ENCODE measurements around the gene MAD1L1. TPM values are rescaled to one million over a fixed set of nuclear protein-coding genes. Genes with fewer than 3 reads are reported as not detected.

MAD1L1 gene
- total and polyA plus RNA-seq, 7 experiments from 2014 or later = 112 to 314 (median 136) TPM

- ChIA-PET CTCF (no interaction called here), POLR2A (no interaction called here)
- Mint-ChIP-seq H3K4me3 (peak overlapping the region in 2 of 10 donors; percentile 28 to 69), H3K36me3 (peaks cover 4 to 41% (median 19%) of the 10 kb centered on the region in 5 donors), H3K4me1 (peaks cover 11 to 48% (median 26%) of the 10 kb centered on the region in 7 donors), H3K9me3 (peaks cover 0 to 12% (median 0%) of the 10 kb centered on the region in 11 donors), H3K27ac (peak overlapping the region in 2 of 9 donors; percentile 17 to 82), H3K27me3 (no peaks in the 10 kb centered on the region)
- H3K27me3 ChIP-seq (ENCODE audit: control insufficient read depth in 2 of 2, insufficient read depth in 2 of 2, low read length in 2 of 2) = no peaks in the 10 kb centered on the region
- no peak overlapping the region for H3K4me3 ChIP-seq (ENCODE audit: low read length)
- H3K4me1 ChIP-seq (ENCODE audit: control insufficient read depth in 2 of 2, insufficient read depth in 2 of 2, low read length in 2 of 2) = no peaks in the 10 kb centered on the region
- no peaks in the 10 kb centered on the region for H3K9me3 ChIP-seq (ENCODE audit: control insufficient read depth in 2 of 3, low read length in 3 of 3)
- ATAC-seq (no peak), DNase-seq (no peak)
- intact Hi-C loops (cut with micrococcal nuclease) = no loop called here
- no peak overlapping the region for H3K27ac ChIP-seq (ENCODE audit: low read depth, low read length)
- H3K36me3 ChIP-seq (ENCODE audit: control insufficient read depth in 2 of 3, insufficient read depth in 3 of 3, low read length in 3 of 3) = peaks cover 0 to 78% (median 7%) of the 10 kb centered on the region in 3 experiments
These were observed 344.3 kb downstream of the MAD1L1 start for GRCh38 chr7:1888425-1888824.

- Histone ChIP-seq H3K4me3 (ENCODE audit: low read length) (no peak overlapping the region), H3K9me3 (ENCODE audit: control insufficient read depth in 2 of 3, low read length in 3 of 3) (no peaks in the 10 kb centered on the region), H3K4me1 (ENCODE audit: control insufficient read depth in 2 of 2, insufficient read depth in 2 of 2, low read length in 2 of 2) (no peaks in the 10 kb centered on the region), H3K27me3 (ENCODE audit: control insufficient read depth in 2 of 2, insufficient read depth in 2 of 2, low read length in 2 of 2) (no peaks in the 10 kb centered on the region), H3K36me3 (ENCODE audit: control insufficient read depth in 2 of 3, insufficient read depth in 3 of 3, low read length in 3 of 3) (peaks cover 0 to 66% (median 7%) of the 10 kb centered on the region in 3 experiments), H3K27ac (ENCODE audit: low read depth, low read length) (no peak overlapping the region)
- H3K4me3 Mint-ChIP-seq = no peak overlapping the region
- intact Hi-C loops (cut with micrococcal nuclease) = no loop called here
- peaks cover 0 to 12% (median 0%) of the 10 kb centered on the region in 11 donors for H3K9me3 Mint-ChIP-seq
- H3K36me3 Mint-ChIP-seq = peaks cover 4 to 41% (median 19%) of the 10 kb centered on the region in 5 donors
- ChIA-PET CTCF (no interaction called here), POLR2A (no interaction called here)
- no peaks in the 10 kb centered on the region for H3K27me3 Mint-ChIP-seq
- ATAC-seq = no peak
- DNase-seq = no peak
- H3K4me1 Mint-ChIP-seq = peaks cover 16 to 58% (median 35%) of the 10 kb centered on the region in 7 donors
- peak overlapping the region in 2 of 9 donors; percentile 25 to 45 for H3K27ac Mint-ChIP-seq
These were observed 345.5 kb downstream of the MAD1L1 start for GRCh38 chr7:1887251-1887650.

- H3K4me3 ChIP-seq (ENCODE audit: low read length) = no peak overlapping the region
- H3K9me3 ChIP-seq (ENCODE audit: control insufficient read depth in 2 of 3, low read length in 3 of 3) = no peaks in the 10 kb centered on the region
- no peaks in the 10 kb centered on the region for H3K27me3 Mint-ChIP-seq
- intact Hi-C loops (cut with micrococcal nuclease) = no loop called here
- H3K27me3 ChIP-seq (ENCODE audit: control insufficient read depth in 2 of 2, insufficient read depth in 2 of 2, low read length in 2 of 2) = no peaks in the 10 kb centered on the region
- no peak overlapping the region for H3K4me3 Mint-ChIP-seq
- peaks cover 0 to 40% (median 21%) of the 10 kb centered on the region in 5 donors for H3K36me3 Mint-ChIP-seq
- no peak overlapping the region for H3K27ac ChIP-seq (ENCODE audit: low read depth, low read length)
- ATAC-seq (no peak), DNase-seq (no peak)
- peaks cover 12 to 59% (median 38%) of the 10 kb centered on the region in 7 donors for H3K4me1 Mint-ChIP-seq
- ChIA-PET CTCF (no interaction called here), POLR2A (no interaction called here)
- no peaks in the 10 kb centered on the region for H3K4me1 ChIP-seq (ENCODE audit: control insufficient read depth in 2 of 2, insufficient read depth in 2 of 2, low read length in 2 of 2)
- H3K27ac Mint-ChIP-seq = no peak overlapping the region
- H3K9me3 Mint-ChIP-seq = peaks cover 0 to 12% (median 0%) of the 10 kb centered on the region in 11 donors
- H3K36me3 ChIP-seq (ENCODE audit: control insufficient read depth in 2 of 3, insufficient read depth in 3 of 3, low read length in 3 of 3) = peaks cover 0 to 70% (median 7%) of the 10 kb centered on the region in 3 experiments
These were observed 346.2 kb downstream of the MAD1L1 start for GRCh38 chr7:1886361-1887064.

GRCh38 chr7:1885465-1886226, 347.1 kb downstream of the MAD1L1 start:
- no peak overlapping the region for H3K27ac ChIP-seq (ENCODE audit: low read depth, low read length)
- H3K9me3 Mint-ChIP-seq = peaks cover 0 to 12% (median 0%) of the 10 kb centered on the region in 11 donors
- peaks cover 0 to 74% (median 7%) of the 10 kb centered on the region in 3 experiments for H3K36me3 ChIP-seq (ENCODE audit: control insufficient read depth in 2 of 3, insufficient read depth in 3 of 3, low read length in 3 of 3)
- H3K27ac Mint-ChIP-seq = no peak overlapping the region
- ChIA-PET POLR2A (no interaction called here), CTCF (no interaction called here)
- H3K4me1 ChIP-seq (ENCODE audit: control insufficient read depth in 2 of 2, insufficient read depth in 2 of 2, low read length in 2 of 2) = no peaks in the 10 kb centered on the region
- no peak for ATAC-seq
- H3K36me3 Mint-ChIP-seq = peaks cover 0 to 41% (median 24%) of the 10 kb centered on the region in 5 donors
- no peaks in the 10 kb centered on the region for H3K9me3 ChIP-seq (ENCODE audit: control insufficient read depth in 2 of 3, low read length in 3 of 3)
- intact Hi-C loops (cut with micrococcal nuclease) = no loop called here
- H3K4me3 ChIP-seq (ENCODE audit: low read length) = no peak overlapping the region
- no peak for DNase-seq
- H3K27me3 ChIP-seq (ENCODE audit: control insufficient read depth in 2 of 2, insufficient read depth in 2 of 2, low read length in 2 of 2) = no peaks in the 10 kb centered on the region
- H3K27me3 Mint-ChIP-seq = no peaks in the 10 kb centered on the region
- H3K4me3 Mint-ChIP-seq = peak overlapping the region in 1 of 10 donors; percentile 45
- peaks cover 12 to 63% (median 42%) of the 10 kb centered on the region in 7 donors for H3K4me1 Mint-ChIP-seq

GRCh38 chr7:1884583-1885350, 348.0 kb downstream of the MAD1L1 start:
- intact Hi-C loops (cut with micrococcal nuclease) = no loop called here
- H3K27ac Mint-ChIP-seq = peak overlapping the region in 4 of 9 donors; percentile 8 to 65 (median 24)
- POLR2A ChIA-PET = no interaction called here
- no peaks in the 10 kb centered on the region for H3K27me3 Mint-ChIP-seq
- H3K4me3 ChIP-seq (ENCODE audit: low read length) = no peak overlapping the region
- H3K27ac ChIP-seq (ENCODE audit: low read depth, low read length) = no peak overlapping the region
- no peak for DNase-seq
- no peaks in the 10 kb centered on the region for H3K4me1 ChIP-seq (ENCODE audit: control insufficient read depth in 2 of 2, insufficient read depth in 2 of 2, low read length in 2 of 2)
- CTCF ChIA-PET = no interaction called here
- H3K36me3 Mint-ChIP-seq = peaks cover 0 to 41% (median 20%) of the 10 kb centered on the region in 5 donors
- H3K36me3 ChIP-seq (ENCODE audit: control insufficient read depth in 2 of 3, insufficient read depth in 3 of 3, low read length in 3 of 3) = peaks cover 0 to 74% (median 7%) of the 10 kb centered on the region in 3 experiments
- peak overlapping the region in 1 of 10 donors; percentile 31 for H3K4me3 Mint-ChIP-seq
- peaks cover 12 to 58% (median 33%) of the 10 kb centered on the region in 7 donors for H3K4me1 Mint-ChIP-seq
- H3K9me3 Mint-ChIP-seq = peaks cover 0 to 12% (median 0%) of the 10 kb centered on the region in 11 donors
- H3K27me3 ChIP-seq (ENCODE audit: control insufficient read depth in 2 of 2, insufficient read depth in 2 of 2, low read length in 2 of 2) = no peaks in the 10 kb centered on the region
- ATAC-seq = no peak
- H3K9me3 ChIP-seq (ENCODE audit: control insufficient read depth in 2 of 3, low read length in 3 of 3) = no peaks in the 10 kb centered on the region

GRCh38 chr7:1883834-1884582, 348.7 kb downstream of the MAD1L1 start:
- Mint-ChIP-seq H3K4me3 (peak overlapping the region in 1 of 10 donors; percentile 45), H3K9me3 (peaks cover 0 to 12% (median 0%) of the 10 kb centered on the region in 11 donors), H3K36me3 (peaks cover 0 to 43% (median 24%) of the 10 kb centered on the region in 5 donors), H3K27ac (peak overlapping the region in 2 of 9 donors; percentile 38 to 45), H3K27me3 (no peaks in the 10 kb centered on the region), H3K4me1 (peaks cover 9 to 54% (median 29%) of the 10 kb centered on the region in 7 donors)
- no peak for ATAC-seq
- no peaks in the 10 kb centered on the region for H3K27me3 ChIP-seq (ENCODE audit: control insufficient read depth in 2 of 2, insufficient read depth in 2 of 2, low read length in 2 of 2)
- POLR2A ChIA-PET = no interaction called here
- H3K4me3 ChIP-seq (ENCODE audit: low read length) = no peak overlapping the region
- H3K27ac ChIP-seq (ENCODE audit: low read depth, low read length) = no peak overlapping the region
- H3K36me3 ChIP-seq (ENCODE audit: control insufficient read depth in 2 of 3, insufficient read depth in 3 of 3, low read length in 3 of 3) = peaks cover 0 to 66% (median 7%) of the 10 kb centered on the region in 3 experiments
- no peaks in the 10 kb centered on the region for H3K4me1 ChIP-seq (ENCODE audit: control insufficient read depth in 2 of 2, insufficient read depth in 2 of 2, low read length in 2 of 2)
- CTCF ChIA-PET = no interaction called here
- no peak for DNase-seq
- no peaks in the 10 kb centered on the region for H3K9me3 ChIP-seq (ENCODE audit: control insufficient read depth in 2 of 3, low read length in 3 of 3)
- intact Hi-C loops (cut with micrococcal nuclease) = no loop called here
